ENCODE measurements around the gene DNA2. TPM values are rescaled to one million over a fixed set of nuclear protein-coding genes. Genes with fewer than 3 reads are reported as not detected.

The DNA2 gene
- total and polyA plus RNA-seq, 2 donors from 2014 or later, result 2.2 to 3.6 TPM

- intact Hi-C loops (cut with DNase I), result no loop called here
- TF ChIP-seq CTCF (IDR thresholded peaks at IDR 0.05; ENCODE audit: borderline replicate concordance, extremely low read depth, insufficient read depth), result no peak
- Histone ChIP-seq H3K4me1 (ENCODE audit: control insufficient read depth in 2 of 3, insufficient read depth in 2 of 3, low read depth in 1 of 3, low read length in 3 of 3) (no peaks in the 10 kb centered on the region), H3K4me3 (ENCODE audit: low read length in 3 of 3) (no peak overlapping the region), H3K36me3 (ENCODE audit: control insufficient read depth in 2 of 3, insufficient read depth in 3 of 3, low read length in 3 of 3) (peaks cover 4 to 8% (median 5%) of the 10 kb centered on the region in 3 donors), H3K27ac (ENCODE audit: low read depth in 2 of 2, low read length in 2 of 2) (no peak overlapping the region), H3K9ac (ENCODE audit: low read length in 3 of 3) (no peak overlapping the region), H3K27me3 (ENCODE audit: control insufficient read depth, insufficient read depth, low read length) (no peaks in the 10 kb centered on the region), H3K9me3 (ENCODE audit: control insufficient read depth in 2 of 3, insufficient read depth in 1 of 3, low read length in 3 of 3) (peaks cover 0 to 5% (median under 1%) of the 10 kb centered on the region in 3 donors)
- FAIRE-seq (no peak), DNase-seq (no peak)
Measured at GRCh38 chr10:68367121-68367520, 104.7 kb downstream of the DNA2 start.

GRCh38 chr10:68366600-68366999, 105.2 kb downstream of the DNA2 start:
- no peak for DNase-seq
- Histone ChIP-seq H3K4me1 (ENCODE audit: control insufficient read depth in 2 of 3, insufficient read depth in 2 of 3, low read depth in 1 of 3, low read length in 3 of 3) (no peaks in the 10 kb centered on the region), H3K9me3 (ENCODE audit: control insufficient read depth in 2 of 3, insufficient read depth in 1 of 3, low read length in 3 of 3) (peaks cover 0 to 1% (median 0%) of the 10 kb centered on the region in 3 donors), H3K4me3 (ENCODE audit: low read length in 3 of 3) (no peak overlapping the region), H3K9ac (ENCODE audit: low read length in 3 of 3) (no peak overlapping the region), H3K27me3 (ENCODE audit: control insufficient read depth, insufficient read depth, low read length) (no peaks in the 10 kb centered on the region), H3K27ac (ENCODE audit: low read depth in 2 of 2, low read length in 2 of 2) (no peak overlapping the region), H3K36me3 (ENCODE audit: control insufficient read depth in 2 of 3, insufficient read depth in 3 of 3, low read length in 3 of 3) (peaks cover under 1 to 8% (median 4%) of the 10 kb centered on the region in 3 donors)
- TF ChIP-seq CTCF (IDR thresholded peaks at IDR 0.05; ENCODE audit: borderline replicate concordance, extremely low read depth, insufficient read depth), result no peak
- intact Hi-C loops (cut with DNase I), result no loop called here
- FAIRE-seq, result no peak

GRCh38 chr10:68365611-68366010, 106.2 kb downstream of the DNA2 start:
- H3K9me3 ChIP-seq (ENCODE audit: control insufficient read depth in 2 of 3, insufficient read depth in 1 of 3, low read length in 3 of 3), result no peaks in the 10 kb centered on the region
- DNase-seq (no peak), FAIRE-seq (no peak)
- H3K36me3 ChIP-seq (ENCODE audit: control insufficient read depth in 2 of 3, insufficient read depth in 3 of 3, low read length in 3 of 3), result peaks cover 0 to 8% (median 4%) of the 10 kb centered on the region in 3 donors
- no peaks in the 10 kb centered on the region for H3K4me1 ChIP-seq (ENCODE audit: control insufficient read depth in 2 of 3, insufficient read depth in 2 of 3, low read depth in 1 of 3, low read length in 3 of 3)
- no peak for TF ChIP-seq CTCF (IDR thresholded peaks at IDR 0.05; ENCODE audit: borderline replicate concordance, extremely low read depth, insufficient read depth)
- H3K9ac ChIP-seq (ENCODE audit: low read length in 3 of 3), result no peak overlapping the region
- no peak overlapping the region for H3K4me3 ChIP-seq (ENCODE audit: low read length in 3 of 3)
- H3K27ac ChIP-seq (ENCODE audit: low read depth in 2 of 2, low read length in 2 of 2), result no peak overlapping the region
- no peaks in the 10 kb centered on the region for H3K27me3 ChIP-seq (ENCODE audit: control insufficient read depth, insufficient read depth, low read length)
- intact Hi-C loops (cut with DNase I), result no loop called here

Measured in kidney (tissue), 14 donors.